Fibroblast of gingiva (primary cell): Measurements from ENCODE around the gene RER1.

ENCODE experiments used
- DNase-seq: peaks from one replicate; pipeline ENCODE4 v3.0.0-alpha.2; 2011; ENCODE audit warnings: low read depth

The RER1 gene

GRCh38 chr1:2353551-2354438, 37.8 kb upstream of the RER1 start:
- no peak for DNase-seq

- DNase-seq = no peak
These were observed 36.9 kb upstream of the RER1 start for GRCh38 chr1:2354511-2355372.

DNA sequence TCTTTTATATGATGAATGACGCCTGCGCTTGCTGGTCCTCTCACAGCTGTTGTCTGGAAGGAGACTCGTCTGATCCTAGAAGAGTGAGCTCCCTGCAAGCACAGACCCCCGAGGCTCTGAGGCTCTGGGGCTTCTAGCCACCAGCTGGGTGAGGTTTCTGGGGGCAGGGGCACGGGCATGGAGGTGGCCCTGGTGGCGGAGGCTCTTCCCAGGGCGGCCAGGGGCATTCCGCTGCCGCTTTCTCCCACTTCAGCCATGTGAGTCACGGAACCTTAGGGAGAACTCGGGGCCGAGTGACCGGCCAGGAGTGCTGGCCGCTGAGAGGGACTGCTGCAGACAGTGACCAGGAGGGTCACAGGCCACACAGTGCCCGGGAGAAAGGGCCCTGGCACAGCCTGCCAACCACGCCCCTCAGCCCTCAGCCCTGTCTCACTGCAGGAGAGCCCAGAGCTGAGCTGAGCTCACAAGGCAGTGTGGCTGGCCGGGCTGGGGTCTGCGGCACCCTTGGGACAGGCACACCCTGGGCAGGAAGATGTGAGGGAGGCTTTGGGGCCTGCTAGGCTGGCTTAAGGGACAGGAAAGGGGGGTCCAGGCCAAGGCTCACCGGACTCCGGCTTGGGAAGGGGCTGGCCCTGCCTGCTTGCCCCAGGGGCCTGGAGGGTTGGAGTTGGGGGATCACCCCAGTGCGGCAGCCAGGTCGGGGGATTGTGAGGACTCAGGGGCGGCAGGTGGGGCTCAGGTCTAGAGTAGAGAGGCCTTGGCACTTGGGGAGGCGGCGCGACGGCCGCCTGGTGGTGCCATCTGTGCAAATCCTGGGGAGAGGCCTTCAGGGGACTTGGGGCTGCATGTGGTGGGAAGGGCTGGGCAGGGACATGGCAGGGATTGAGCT, 36.0 kb upstream of the RER1 start:
- DNase-seq = no peak

- no peak for DNase-seq
These were observed 35.2 kb upstream of the RER1 start for GRCh38 chr1:2356401-2356800.

GRCh38 chr1:2356911-2357845, 34.5 kb upstream of the RER1 start:
- no peak for DNase-seq

GRCh38 chr1:2358072-2358471, 33.6 kb upstream of the RER1 start:
- DNase-seq = no peak

- DNase-seq = no peak
These were observed 32.7 kb upstream of the RER1 start for GRCh38 chr1:2358651-2359640.

DNA sequence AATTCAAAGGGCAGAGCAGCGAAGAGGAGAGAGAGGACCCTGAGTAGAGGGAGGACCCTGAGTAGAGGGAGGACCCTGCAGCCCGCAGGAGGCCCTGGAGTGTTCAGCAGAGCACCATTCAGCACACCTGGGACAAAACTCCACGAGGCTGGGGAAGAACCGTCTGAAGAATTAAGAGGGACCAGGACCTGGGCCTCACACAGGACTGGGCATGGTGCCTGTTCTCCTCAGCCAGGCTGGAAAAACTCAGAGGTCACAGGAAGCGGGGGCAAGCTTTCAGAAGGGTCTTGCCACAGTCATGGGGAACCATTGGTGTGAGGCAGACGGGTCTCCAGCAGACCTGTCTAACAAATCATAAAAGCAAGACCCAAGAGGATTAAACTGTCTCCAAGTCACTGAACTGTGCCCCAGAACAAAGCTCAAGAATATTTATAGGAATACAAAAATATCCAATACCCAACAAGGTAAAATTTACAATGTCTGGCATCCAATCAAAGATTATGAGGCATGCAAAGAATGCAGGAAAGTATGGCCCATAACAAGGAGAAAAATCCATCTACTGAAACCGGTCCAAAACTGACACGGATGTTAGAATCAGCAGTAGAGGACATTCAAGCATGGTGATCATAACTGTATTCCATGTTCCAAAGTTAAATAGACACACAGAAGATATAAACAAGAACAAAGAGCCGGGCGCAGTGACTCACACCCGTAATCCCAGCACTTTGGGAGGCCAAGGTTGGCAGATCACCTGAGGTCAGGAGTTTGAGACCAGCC, 30.9 kb upstream of the RER1 start:
- DNase-seq = no peak

DNA sequence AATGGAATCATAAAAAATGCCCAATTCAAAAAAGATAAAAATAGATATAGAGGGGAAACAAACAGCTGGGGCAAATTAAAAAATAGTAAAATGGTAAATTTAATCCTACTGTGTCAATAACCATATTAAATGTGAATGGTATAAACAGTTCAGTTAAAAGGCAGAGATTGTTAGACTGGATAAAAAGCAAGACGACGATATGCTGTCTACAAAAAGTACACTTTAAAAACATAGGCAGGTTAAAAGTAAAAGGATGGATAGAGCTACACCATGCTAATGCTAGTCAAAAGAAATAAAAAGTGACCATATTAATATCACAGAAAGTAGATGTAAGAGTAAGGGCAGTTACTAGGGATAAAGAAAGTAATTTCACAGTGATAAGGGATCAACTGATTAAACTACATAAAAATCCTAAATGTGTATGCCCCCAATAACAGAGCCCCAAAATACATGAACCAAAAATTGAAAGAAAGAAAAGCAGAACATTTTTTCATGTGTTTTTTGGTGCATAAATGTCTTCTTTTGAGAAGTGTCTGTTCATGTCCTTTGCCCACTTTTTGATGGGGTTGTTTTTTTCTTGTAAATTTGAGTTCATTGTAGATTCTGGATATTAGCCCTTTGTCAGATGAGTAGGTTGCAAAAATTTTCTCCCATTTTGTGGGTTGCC, 27.7 kb upstream of the RER1 start:
- DNase-seq = no peak

DNA sequence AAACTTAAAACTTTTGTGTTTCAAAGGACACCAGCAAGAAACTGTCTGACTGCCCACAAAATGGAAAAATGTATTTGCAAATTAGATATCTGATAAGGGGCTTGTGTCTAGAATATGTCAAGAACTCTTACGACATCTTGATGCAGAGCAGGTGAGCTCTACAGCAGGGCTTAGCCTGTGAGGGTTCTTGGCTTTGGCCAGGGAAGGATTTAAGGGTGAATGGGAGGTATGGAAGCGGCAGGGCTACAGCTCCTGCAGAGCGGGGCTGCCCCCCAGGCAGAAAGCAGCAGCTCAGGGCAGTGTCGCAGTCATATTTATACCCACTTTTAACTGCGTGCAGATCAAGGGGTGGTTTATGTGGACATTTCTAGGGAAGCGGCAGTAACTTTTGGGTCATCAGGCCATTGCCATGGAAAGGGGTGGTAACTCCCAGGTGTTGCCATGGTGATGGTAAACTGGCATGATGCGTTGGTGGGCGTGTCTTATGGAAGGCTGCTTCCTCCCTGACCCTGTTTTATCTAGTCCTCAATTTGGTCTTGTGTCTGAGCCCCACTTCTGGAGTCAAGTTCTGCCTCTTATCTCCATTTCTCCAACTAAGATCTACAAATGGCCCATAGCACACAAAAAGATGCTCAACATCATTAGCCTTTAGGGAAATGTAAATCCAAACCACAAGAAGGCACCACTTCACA, 23.4 kb upstream of the RER1 start:
- DNase-seq = no peak

- DNase-seq = no peak
These were observed 18.8 kb upstream of the RER1 start for GRCh38 chr1:2372551-2373490.

- DNase-seq = no peak
These were observed 17.9 kb upstream of the RER1 start for GRCh38 chr1:2373551-2374251.

- DNase-seq = no peak
These were observed 17.1 kb upstream of the RER1 start for GRCh38 chr1:2374252-2375155.

GRCh38 chr1:2375246-2375922, 16.3 kb upstream of the RER1 start:
- no peak for DNase-seq
